H1 (cell line): ENCODE data around the gene CYP11A1. TPM values are rescaled to one million over a fixed set of nuclear protein-coding genes. Genes with fewer than 3 reads are reported as not detected.

Source experiments
- CTCF ChIA-PET: fragments of 300-600 bp; sonication (Branson Sonifier 250); formaldehyde crosslinking; loops from one replicate; lab custom pipeline; 2021; ENCODE audit not compliant: partially characterized antibody; lab: Charles Lee
- POLR2A ChIA-PET: fragments of 300-600 bp; sonication (Branson Sonifier 250); formaldehyde crosslinking; loops from one replicate; lab custom pipeline; 2021; ENCODE audit warnings: inconsistent platforms; ENCODE audit not compliant: partially characterized antibody; lab: Charles Lee
- DNase-seq, 2 experiments: peaks; one replicate each; pipeline versions ENCODE4 v3.0.0 to v3.0.0-alpha.2; 2010 to 2022; ENCODE audit warnings: low spot score in 2 of 2, low read depth in 1 of 2, mixed read lengths in 1 of 2
- FAIRE-seq: peaks from 2 replicates; lab custom pipeline; 2011; peaks lifted over from hg19 to GRCh38; lab: Jason Lieb, UNC
- H2AFZ ChIP-seq: 2 replicates; pipeline ENCODE4 v1.8.1; 2012; ENCODE audit warnings: low read length, inconsistent platforms
- H2AK5ac ChIP-seq: 2 replicates; pipeline ENCODE4 v1.6.1; 2013; ENCODE audit warnings: low read depth, low read length
- H2BK120ac ChIP-seq: replicated peaks from 2 replicates; pipeline ENCODE3; 2013; ENCODE audit warnings: low read depth, low read length, inconsistent platforms
- H2BK12ac ChIP-seq: 2 replicates; pipeline ENCODE4 v1.6.1; 2013; ENCODE audit warnings: low read depth, low read length
- H2BK15ac ChIP-seq: 2 replicates; pipeline ENCODE4 v1.6.1; 2013; ENCODE audit warnings: low read length
- H2BK20ac ChIP-seq: 2 replicates; pipeline ENCODE4 v1.6.1; 2013; ENCODE audit warnings: low read length
- H2BK5ac ChIP-seq: 2 replicates; pipeline ENCODE4 v1.6.1; 2013; ENCODE audit warnings: low read depth, low read length
- H3K14ac ChIP-seq: 2 replicates; pipeline ENCODE4 v1.6.1; 2013; ENCODE audit warnings: inconsistent platforms; ENCODE audit not compliant: insufficient read length
- H3K18ac ChIP-seq: 2 replicates; pipeline ENCODE4 v1.6.1; 2013; ENCODE audit warnings: low read length; ENCODE audit errors: extremely low read depth
- H3K23ac ChIP-seq: 2 replicates; pipeline ENCODE4 v1.6.1; 2013; ENCODE audit warnings: inconsistent platforms; ENCODE audit not compliant: insufficient read length
- H3K23me2 ChIP-seq: 2 replicates; pipeline ENCODE4 v1.6.1; 2013; ENCODE audit warnings: low read depth, low read length
- H3K27ac ChIP-seq: 2 replicates; pipeline ENCODE4 v1.6.1; 2011; ENCODE audit warnings: low read depth, low read length, inconsistent platforms
- H3K27me3 ChIP-seq, 4 experiments: replicated peaks in 1 of 4; 1 replicate in 1 of 4; 2 replicates in 3 of 4; pipeline versions ENCODE4 v1.6.1 to v1.8.1; 2011 to 2013; ENCODE audit warnings: low read length in 3 of 4, mild to moderate bottlenecking in 3 of 4, inconsistent platforms in 2 of 4, mixed read lengths in 2 of 4, moderate library complexity in 1 of 4; ENCODE audit not compliant: control insufficient read depth in 3 of 4, insufficient read depth in 3 of 4; ENCODE audit errors: extremely low read depth in 1 of 4
- H3K36me3 ChIP-seq, 4 experiments: 2 replicates each; pipeline versions ENCODE4 v1.6.1 to v1.8.1; 2011 to 2013; ENCODE audit warnings: mild to moderate bottlenecking in 4 of 4, low read length in 3 of 4, moderate library complexity in 2 of 4, control low read depth in 1 of 4, inconsistent platforms in 1 of 4; ENCODE audit not compliant: insufficient read depth in 4 of 4, control insufficient read depth in 2 of 4
- H3K4ac ChIP-seq: replicated peaks from 2 replicates; pipeline ENCODE3; 2013; ENCODE audit warnings: low read length, low read depth, mixed read lengths, inconsistent platforms; ENCODE audit not compliant: insufficient read length
- H3K4me1 ChIP-seq, 4 experiments: replicated peaks in 1 of 4; 1 replicate in 1 of 4; 2 replicates in 3 of 4; pipeline versions ENCODE4 v1.6.1 to v1.8.1; 2011 to 2013; ENCODE audit warnings: low read length in 3 of 4, inconsistent platforms in 2 of 4, mixed read lengths in 1 of 4; ENCODE audit not compliant: insufficient read depth in 4 of 4, control insufficient read depth in 3 of 4
- H3K4me2 ChIP-seq, 2 experiments: 2 replicates each; pipeline versions ENCODE4 v1.6.1 to v1.8.1; 2011 to 2013; ENCODE audit warnings: low read depth in 2 of 2, low read length in 2 of 2, control low read depth in 1 of 2, inconsistent platforms in 1 of 2, mild to moderate bottlenecking in 1 of 2; ENCODE audit not compliant: insufficient read depth in 1 of 2
- H3K4me3 ChIP-seq, 4 experiments: fragments of 200-600, 300-600 bp in 1 of 4; sonication (generic), shearing (Covaris generic), sonication (Bioruptor Twin) in 1 of 4; 2 replicates each; pipeline versions ENCODE4 v1.5.1 to v1.8.1; 2011 to 2016; ENCODE audit warnings: low read length in 4 of 4, low read depth in 3 of 4, control low read depth in 2 of 4, inconsistent platforms in 2 of 4, mild to moderate bottlenecking in 2 of 4, mixed read lengths in 1 of 4, moderate library complexity in 1 of 4; ENCODE audit not compliant: insufficient read depth in 2 of 4; ENCODE audit errors: extremely low read depth in 1 of 4
- H3K56ac ChIP-seq: replicated peaks from 2 replicates; pipeline ENCODE3; 2013; ENCODE audit warnings: low read depth, mild to moderate bottlenecking, mixed read lengths, low read length, inconsistent platforms; ENCODE audit not compliant: insufficient read length
- H3K79me1 ChIP-seq: 2 replicates; pipeline ENCODE4 v1.6.1; 2013; ENCODE audit warnings: low read depth, low read length, control low read depth
- H3K79me2 ChIP-seq, 2 experiments: 2 replicates each; pipeline versions ENCODE4 v1.6.1 to v1.8.1; 2012 to 2013; ENCODE audit warnings: low read length in 2 of 2, mild to moderate bottlenecking in 2 of 2, inconsistent platforms in 1 of 2; ENCODE audit not compliant: insufficient read depth in 2 of 2, control insufficient read depth in 1 of 2
- H3K9ac ChIP-seq, 4 experiments: replicated peaks in 1 of 4; 1 replicate in 1 of 4; 2 replicates in 3 of 4; pipeline versions ENCODE4 v1.6.1 to v1.8.1; 2011 to 2013; ENCODE audit warnings: low read depth in 3 of 4, low read length in 3 of 4, control low read depth in 2 of 4, mild to moderate bottlenecking in 2 of 4, moderate library complexity in 2 of 4, inconsistent platforms in 1 of 4; ENCODE audit errors: extremely low read depth in 1 of 4
- H3K9me3 ChIP-seq, 2 experiments: 2 replicates each; pipeline versions ENCODE4 v1.6.1 to v1.8.1; 2012 to 2013; ENCODE audit warnings: mild to moderate bottlenecking in 2 of 2, moderate library complexity in 2 of 2, control low read depth in 1 of 2, inconsistent platforms in 1 of 2, low read depth in 1 of 2, low read length in 1 of 2, mixed read lengths in 1 of 2; ENCODE audit not compliant: insufficient read depth in 2 of 2
- H4K20me1 ChIP-seq, 2 experiments: replicated peaks in 1 of 2; 2 replicates each; pipeline versions ENCODE3 to v1.8.1; 2011 to 2013; ENCODE audit warnings: inconsistent platforms in 2 of 2, low read length in 2 of 2, mild to moderate bottlenecking in 1 of 2; ENCODE audit not compliant: insufficient read depth in 2 of 2, control insufficient read depth in 1 of 2
- H4K5ac ChIP-seq: 2 replicates; pipeline ENCODE4 v1.6.1; 2013; ENCODE audit warnings: low read length, low read depth, mixed read lengths, inconsistent platforms; ENCODE audit not compliant: insufficient read length
- H4K8ac ChIP-seq: 2 replicates; pipeline ENCODE4 v1.8.0; 2013; ENCODE audit warnings: mild to moderate bottlenecking, moderate library complexity, low read length, inconsistent platforms; ENCODE audit not compliant: insufficient read depth; ENCODE audit errors: extremely low read depth
- H4K91ac ChIP-seq: replicated peaks from 2 replicates; pipeline ENCODE3; 2013; ENCODE audit warnings: low read length, mixed read lengths, inconsistent platforms; ENCODE audit not compliant: insufficient read length
- ASH2L ChIP-seq: fragments of 200-600, 300-600 bp; sonication (generic); IDR thresholded peaks from one replicate; pipeline ENCODE4 v1.7.1; 2017; ENCODE audit warnings: low read length
- CBX5 ChIP-seq: fragments of 300-800, 300-1000 bp; sonication (generic); IDR thresholded peaks from 2 replicates; pipeline ENCODE4 v1.7.1; 2016; ENCODE audit warnings: antibody characterized with exemption, low read length, low read depth
- MAFK ChIP-seq: IDR thresholded peaks from 2 replicates; pipeline ENCODE4 v1.6.1; 2012; ENCODE audit warnings: low read depth, mild to moderate bottlenecking, improper control_type of control experiment, low read length
- RXRA ChIP-seq: IDR thresholded peaks from 2 replicates; pipeline ENCODE4 v1.6.1; 2011; ENCODE audit warnings: low read depth, mild to moderate bottlenecking, low read length, moderate library complexity; ENCODE audit not compliant: insufficient read depth
- WGBS, 2 experiments: shearing (Covaris generic) in 1 of 2; methylation state at CpG; one replicate each; pipeline versions ENCODE4 v1.1.6 to v1.1.7; 2013 to 2015; ENCODE audit warnings: low lambda C conversion rate in 2 of 2, mixed read lengths in 2 of 2, inconsistent platforms in 1 of 2, low coverage in 1 of 2, missing lambda C conversion rate in 1 of 2; ENCODE audit not compliant: insufficient replicate concordance in 2 of 2, insufficient coverage in 1 of 2, insufficient read length in 1 of 2; ENCODE audit errors: extremely low coverage in 1 of 2, missing lambda C conversion rate in 1 of 2; 5-methylcytosine and 5-hydroxymethylcytosine counted together
- polyA plus RNA-seq, 7 experiments: library from polyadenylated mRNA; depleted of rRNA in 3 of 7; stranded (reverse) in 5 of 7; unstranded in 2 of 7; fragments of >200 nt in 5 of 7; fragments of 200-250 nt in 2 of 7; gene quantifications; 1 replicate in 5 of 7; 2 replicates in 1 of 7; 4 replicates in 1 of 7; pipeline versions ENCODE4 v1.2.1 to v1.2.3, GENCODE V29; 2011 to 2013; ENCODE audit warnings: missing spikeins in 2 of 7, mixed read lengths in 2 of 7
- total RNA-seq: library from RNA; stranded (reverse); fragmentation: NEBNext Ultra II Directional; extraction: Animal tissue kit (Norgen Biotek cat#: 25700); gene quantifications from 2 replicates; pipeline ENCODE4 v1.2.1, GENCODE V29; 2021
- TF ChIP-seq, protein P1 (sequence below): IDR thresholded peaks from 2 replicates; pipeline ENCODE4 v1.6.1; 2012; ENCODE audit warnings: low read length, inconsistent platforms

Gene CYP11A1
- total and polyA plus RNA-seq, 2 of the 8 experiments (the other 6 are each of a cell fraction or from before 2014, with no cell fraction given), result 1.9 to 7.2 TPM

DNA sequence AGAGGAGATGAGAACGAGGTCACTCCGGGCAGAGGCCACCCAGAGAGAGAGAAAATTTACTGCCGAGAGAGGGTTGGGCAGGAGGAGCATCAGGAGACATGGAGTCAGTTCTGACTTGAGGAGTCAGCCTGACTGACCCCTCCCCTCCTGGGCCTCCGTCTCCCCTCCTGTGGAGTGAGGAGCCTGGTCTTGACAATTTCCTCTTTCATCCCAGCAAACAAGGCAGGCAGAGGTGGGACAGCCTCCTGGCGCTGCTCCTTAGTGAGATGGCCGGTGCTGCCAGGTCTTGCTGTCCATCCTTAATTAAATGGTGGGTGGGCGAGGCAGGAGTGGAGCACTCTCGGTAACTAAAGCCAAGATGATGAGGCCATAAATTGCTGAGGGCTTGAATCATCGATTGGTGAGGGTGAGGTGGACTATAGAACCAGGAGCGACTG is 60.6 kb downstream of the CYP11A1 start:
- H3K27ac ChIP-seq, result no peak overlapping the region
- TF ChIP-seq ASH2L (no peak), MAFK (no peak), CBX5 (no peak), RXRA (no peak)
- TF ChIP-seq, protein P1, sequence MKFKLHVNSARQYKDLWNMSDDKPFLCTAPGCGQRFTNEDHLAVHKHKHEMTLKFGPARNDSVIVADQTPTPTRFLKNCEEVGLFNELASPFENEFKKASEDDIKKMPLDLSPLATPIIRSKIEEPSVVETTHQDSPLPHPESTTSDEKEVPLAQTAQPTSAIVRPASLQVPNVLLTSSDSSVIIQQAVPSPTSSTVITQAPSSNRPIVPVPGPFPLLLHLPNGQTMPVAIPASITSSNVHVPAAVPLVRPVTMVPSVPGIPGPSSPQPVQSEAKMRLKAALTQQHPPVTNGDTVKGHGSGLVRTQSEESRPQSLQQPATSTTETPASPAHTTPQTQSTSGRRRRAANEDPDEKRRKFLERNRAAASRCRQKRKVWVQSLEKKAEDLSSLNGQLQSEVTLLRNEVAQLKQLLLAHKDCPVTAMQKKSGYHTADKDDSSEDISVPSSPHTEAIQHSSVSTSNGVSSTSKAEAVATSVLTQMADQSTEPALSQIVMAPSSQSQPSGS, result no peak

More for the DNA sequence above, 60.6 kb downstream of the CYP11A1 start:
- H2BK20ac ChIP-seq, result 0 out of 2 replicates have a peak overlapping the region, but pooled peaks have one; percentile 80
- ChIA-PET CTCF (interaction anchor here (0.9 to 10.0 kb wide), 39 partner anchors 8 to 335 kb away, joined by 3 to 353 read pairs (median 8); partner anchors contain the start of genes ISLR2 and STRA6), POLR2A (interaction anchor here (0.6 to 3.5 kb wide), 5 partner anchors 12 to 240 kb away, joined by 3 to 19 read pairs (median 3); no protein-coding TSS in a partner anchor)
- no peak overlapping the region for H3K14ac ChIP-seq
- H2BK12ac ChIP-seq, result peak overlapping the region; percentile 80; the same call in 1 of the 2 replicates
- peak overlapping the region in 1 of 2 experiments; percentile 25; a peak in 1 of 4 replicates for H3K4me2 ChIP-seq
- H3K18ac ChIP-seq, result no peak overlapping the region; the same call in 1 of the 2 replicates
- H4K8ac ChIP-seq, result no peak overlapping the region
- H3K4ac ChIP-seq, result no peak overlapping the region
- H3K79me1 ChIP-seq, result no peaks in the 10 kb centered on the region
- no peaks in the 10 kb centered on the region for H3K23me2 ChIP-seq
- no peak overlapping the region for H3K23ac ChIP-seq
- H4K20me1 ChIP-seq, result no peaks in the 10 kb centered on the region
- no peaks in the 10 kb centered on the region for H3K36me3 ChIP-seq
- no peak overlapping the region for H3K56ac ChIP-seq
- no peak overlapping the region for H2AFZ ChIP-seq
- peak overlapping the region; percentile 44; the same call in 1 of the 2 replicates for H2BK5ac ChIP-seq
- no peak overlapping the region for H2BK15ac ChIP-seq
- H3K27me3 ChIP-seq, result peaks cover 0 to 10% (median 4%) of the 10 kb centered on the region in 4 experiments; a peak in 3 of 7 replicates
- no peaks in the 10 kb centered on the region for H3K9me3 ChIP-seq
- peaks cover 0 to 39% (median 28%) of the 10 kb centered on the region in 4 experiments; a peak in 6 of 7 replicates for H3K4me1 ChIP-seq
- H3K4me3 ChIP-seq, result no peak overlapping the region
- no peak overlapping the region for H4K5ac ChIP-seq
- no peak overlapping the region for H3K9ac ChIP-seq
- FAIRE-seq (no peak), DNase-seq (no peak)
- H2AK5ac ChIP-seq, result no peak overlapping the region
- H3K79me2 ChIP-seq, result no peaks in the 10 kb centered on the region
- H4K91ac ChIP-seq, result no peak overlapping the region
- 74% methylated on average over 10 of the region's 10 CpGs; no CpG with 5 or more reads in 1 of the 2 experiments for WGBS, 2 experiments
- H2BK120ac ChIP-seq, result no peak overlapping the region
